ENCODE results near the gene BBS9.
A peak's percentile ranks its signal among the peaks of the same experiment; 100 is the strongest.

The BBS9 gene

DNA sequence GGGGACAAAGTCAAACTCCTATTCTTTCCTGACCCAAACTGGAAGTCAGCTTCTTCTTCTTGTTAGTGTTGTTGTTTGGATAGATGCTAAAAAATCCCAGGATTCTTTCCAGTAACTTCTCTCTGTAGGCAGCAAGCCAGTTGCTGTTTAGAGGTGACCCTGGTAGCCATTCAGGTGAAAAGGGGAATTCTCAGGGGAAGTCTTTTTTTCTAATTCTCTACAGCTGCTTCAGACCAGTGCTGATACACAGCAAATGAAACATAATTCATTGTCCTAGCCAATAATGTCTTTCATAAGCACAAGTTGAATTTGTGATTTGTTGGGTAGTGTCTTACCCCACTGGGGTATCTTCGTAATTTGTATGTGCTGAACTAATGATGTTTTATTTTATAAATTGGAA is 357.3 kb downstream of the BBS9 start:
- peaks cover 7% of the 10 kb centered on the region for H3K36me3 Mint-ChIP-seq (ENCODE audit: low read depth)
- no peaks in the 10 kb centered on the region for H3K27me3 Mint-ChIP-seq (ENCODE audit: low read depth)
- H3K9me3 Mint-ChIP-seq: no peaks in the 10 kb centered on the region
- TF ChIP-seq CTCF (IDR thresholded peaks at IDR 0.05; ENCODE audit: unreplicated experiment in 3 of 3): no peak
- peak overlapping the region in 1 of 3 experiments; percentile 24 for H3K27ac Mint-ChIP-seq
- no peak overlapping the region for H3K4me3 Mint-ChIP-seq
- peaks cover 31% of the 10 kb centered on the region for H3K4me1 Mint-ChIP-seq

GRCh38 chr7:33487998-33488682 is 358.8 kb downstream of the BBS9 start:
- peaks cover 3% of the 10 kb centered on the region for H3K27me3 Mint-ChIP-seq (ENCODE audit: low read depth)
- H3K36me3 Mint-ChIP-seq (ENCODE audit: low read depth): peaks cover 7% of the 10 kb centered on the region
- H3K4me3 Mint-ChIP-seq: no peak overlapping the region
- TF ChIP-seq CTCF (IDR thresholded peaks at IDR 0.05; ENCODE audit: unreplicated experiment in 3 of 3): no peak
- no peak overlapping the region for H3K27ac Mint-ChIP-seq
- no peaks in the 10 kb centered on the region for H3K9me3 Mint-ChIP-seq
- peaks cover 27% of the 10 kb centered on the region for H3K4me1 Mint-ChIP-seq

DNA sequence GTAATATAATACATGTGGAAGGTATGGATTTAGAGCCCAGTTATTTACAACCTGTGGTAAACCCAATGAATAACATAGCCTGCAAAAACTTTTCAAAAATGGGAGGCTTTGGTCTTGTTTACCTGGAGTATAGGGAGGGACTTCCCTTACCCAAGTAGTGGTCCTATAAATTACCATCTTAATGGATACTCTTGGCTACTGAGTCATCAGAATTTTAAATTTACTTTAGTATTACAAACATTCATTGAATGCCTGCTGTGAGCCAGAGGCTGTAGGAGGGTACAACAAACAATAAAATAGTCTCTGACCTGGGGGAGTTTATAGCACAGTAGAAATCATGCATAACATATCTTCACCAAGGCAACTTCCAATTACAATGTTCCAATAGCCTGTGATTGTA is 365.1 kb downstream of the BBS9 start:
- H3K27ac Mint-ChIP-seq: peak overlapping the region; percentile 2 to 95 (median 84)
- no peak overlapping the region for H3K4me3 Mint-ChIP-seq
- H3K4me1 Mint-ChIP-seq: peaks cover 45% of the 10 kb centered on the region
- no peak for TF ChIP-seq CTCF (IDR thresholded peaks at IDR 0.05; ENCODE audit: unreplicated experiment in 3 of 3)
- no peaks in the 10 kb centered on the region for H3K9me3 Mint-ChIP-seq
- H3K36me3 Mint-ChIP-seq (ENCODE audit: low read depth): no peaks in the 10 kb centered on the region
- H3K27me3 Mint-ChIP-seq (ENCODE audit: low read depth): peaks cover 3% of the 10 kb centered on the region

DNA sequence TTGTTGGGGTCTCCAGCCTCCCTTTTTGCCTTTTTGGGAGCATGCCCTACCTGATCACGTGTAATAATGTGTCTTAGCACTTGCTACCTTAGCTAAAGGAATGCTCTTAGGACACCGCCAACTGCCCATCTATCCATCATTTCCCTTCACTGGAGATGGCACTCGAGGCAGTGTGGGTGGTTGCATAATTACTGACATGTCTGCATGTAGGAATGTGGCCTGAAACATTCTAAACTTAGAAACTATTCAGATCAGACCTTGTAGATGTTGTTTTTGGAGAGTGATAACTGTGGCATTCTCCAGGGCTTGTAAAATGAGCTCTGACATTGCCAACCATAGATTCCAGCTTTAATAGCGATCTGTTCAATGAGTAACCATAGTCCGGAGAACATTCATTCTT is 365.8 kb downstream of the BBS9 start:
- H3K27me3 Mint-ChIP-seq (ENCODE audit: low read depth): peaks cover 3% of the 10 kb centered on the region
- no peaks in the 10 kb centered on the region for H3K9me3 Mint-ChIP-seq
- peaks cover 41% of the 10 kb centered on the region for H3K4me1 Mint-ChIP-seq
- no peak for TF ChIP-seq CTCF (IDR thresholded peaks at IDR 0.05; ENCODE audit: unreplicated experiment in 3 of 3)
- H3K27ac Mint-ChIP-seq: peak overlapping the region; percentile 64 to 95 (median 84)
- no peaks in the 10 kb centered on the region for H3K36me3 Mint-ChIP-seq (ENCODE audit: low read depth)
- peak overlapping the region in 1 of 3 experiments; percentile 20 for H3K4me3 Mint-ChIP-seq

- Mint-ChIP-seq H3K36me3 (ENCODE audit: low read depth) (no peaks in the 10 kb centered on the region), H3K27me3 (ENCODE audit: low read depth) (peaks cover 3% of the 10 kb centered on the region), H3K4me3 (no peak overlapping the region), H3K27ac (peak overlapping the region in 2 of 3 experiments; percentile 61 to 71), H3K9me3 (no peaks in the 10 kb centered on the region), H3K4me1 (peaks cover 43% of the 10 kb centered on the region)
- no peak for TF ChIP-seq CTCF (IDR thresholded peaks at IDR 0.05; ENCODE audit: unreplicated experiment in 3 of 3)
Measured at GRCh38 chr7:33497051-33497450, 367.7 kb downstream of the BBS9 start.

Measured in nephron (organoid).